H9 (cell line): ENCODE measurements around the gene PGBD5. TPM values are rescaled to one million over a fixed set of nuclear protein-coding genes. Genes with fewer than 3 reads are reported as not detected.
A peak's percentile ranks its signal among the peaks of the same experiment; 100 is the strongest.

ENCODE experiments used
- DNase-seq: peaks from one replicate; pipeline ENCODE4 v3.0.0-alpha.2; 2017
- H2AFZ ChIP-seq: one replicate; pipeline ENCODE4 v1.6.1; 2013; ENCODE audit warnings: mild to moderate bottlenecking, low read length, control low read depth, moderate library complexity
- H2AK5ac ChIP-seq: 2 replicates; pipeline ENCODE4 v1.6.1; 2013; ENCODE audit warnings: low read length, control low read depth, mixed read lengths; ENCODE audit not compliant: insufficient read length
- H2BK120ac ChIP-seq: one replicate; pipeline ENCODE4 v1.6.1; 2013; ENCODE audit warnings: low read depth, mild to moderate bottlenecking, low read length, control low read depth, inconsistent platforms; ENCODE audit not compliant: poor library complexity, severe bottlenecking
- H2BK12ac ChIP-seq: 2 replicates; pipeline ENCODE4 v1.6.1; 2013; ENCODE audit warnings: low read length, control low read depth, mixed read lengths, low read depth; ENCODE audit not compliant: insufficient read length
- H2BK15ac ChIP-seq: 2 replicates; pipeline ENCODE4 v1.6.1; 2013; ENCODE audit warnings: low read depth, low read length, control low read depth
- H2BK20ac ChIP-seq: one replicate; pipeline ENCODE4 v1.6.1; 2013; ENCODE audit warnings: low read depth, mild to moderate bottlenecking, low read length, control low read depth, inconsistent platforms; ENCODE audit not compliant: poor library complexity, severe bottlenecking
- H2BK5ac ChIP-seq: 2 replicates; pipeline ENCODE4 v1.6.1; 2013; ENCODE audit warnings: low read length, control low read depth, mixed read lengths; ENCODE audit not compliant: insufficient read length
- H3K14ac ChIP-seq: 2 replicates; pipeline ENCODE4 v1.6.1; 2013; ENCODE audit warnings: low read length, control low read depth; ENCODE audit not compliant: insufficient read depth
- H3K18ac ChIP-seq: 2 replicates; pipeline ENCODE4 v1.6.1; 2013; ENCODE audit warnings: low read depth, mild to moderate bottlenecking, mixed read lengths, low read length, control low read depth; ENCODE audit not compliant: insufficient read length
- H3K23ac ChIP-seq: 2 replicates; pipeline ENCODE4 v1.6.1; 2013; ENCODE audit warnings: low read length, control low read depth, mixed read lengths, low read depth; ENCODE audit not compliant: insufficient read length
- H3K23me2 ChIP-seq: 2 replicates; pipeline ENCODE4 v1.6.1; 2013; ENCODE audit warnings: low read depth, mild to moderate bottlenecking, mixed read lengths, low read length, control low read depth; ENCODE audit not compliant: insufficient read length, poor library complexity, severe bottlenecking
- H3K27ac ChIP-seq: 2 replicates; pipeline ENCODE4 v1.5.1; 2013; ENCODE audit warnings: low read length, control low read depth, mixed read lengths, low read depth; ENCODE audit not compliant: insufficient read length
- H3K27me3 ChIP-seq: 2 replicates; pipeline ENCODE4 v1.6.1; 2013; ENCODE audit warnings: low read length, control low read depth, inconsistent platforms; ENCODE audit not compliant: insufficient read depth
- H3K4ac ChIP-seq: 2 replicates; pipeline ENCODE4 v1.6.1; 2013; ENCODE audit warnings: low read depth, mild to moderate bottlenecking, control low read depth, inconsistent platforms, low read length, moderate library complexity
- H3K4me1 ChIP-seq: 2 replicates; pipeline ENCODE4 v1.6.1; 2013; ENCODE audit warnings: low read length, control low read depth, inconsistent platforms; ENCODE audit not compliant: insufficient read depth
- H3K4me2 ChIP-seq: 2 replicates; pipeline ENCODE4 v1.6.1; 2013; ENCODE audit warnings: low read length, control low read depth, mixed read lengths; ENCODE audit not compliant: insufficient read length, insufficient read depth
- H3K56ac ChIP-seq: 2 replicates; pipeline ENCODE4 v1.6.1; 2013; ENCODE audit warnings: low read depth, mild to moderate bottlenecking, mixed read lengths, low read length, control low read depth; ENCODE audit not compliant: insufficient read length
- H3K79me1 ChIP-seq: 2 replicates; pipeline ENCODE4 v1.6.1; 2013; ENCODE audit warnings: low read depth, mild to moderate bottlenecking, moderate library complexity, low read length, control low read depth, inconsistent platforms; ENCODE audit not compliant: insufficient read depth, poor library complexity, severe bottlenecking
- H3K79me2 ChIP-seq: 2 replicates; pipeline ENCODE4 v1.6.1; 2013; ENCODE audit warnings: low read length, control low read depth, inconsistent platforms; ENCODE audit not compliant: insufficient read depth
- H3K9ac ChIP-seq: 2 replicates; pipeline ENCODE4 v1.6.1; 2013; ENCODE audit warnings: low read length, control low read depth, mixed read lengths; ENCODE audit not compliant: insufficient read length; ENCODE audit errors: extremely low read depth
- H3K9me3 ChIP-seq: one replicate; pipeline ENCODE4 v1.6.1; 2013; ENCODE audit warnings: low read depth, low read length, inconsistent platforms; ENCODE audit not compliant: control insufficient read depth
- H3T11ph ChIP-seq: one replicate; pipeline ENCODE4 v1.6.1; 2013; ENCODE audit warnings: mild to moderate bottlenecking, low read length, control low read depth, inconsistent platforms
- H4K20me1 ChIP-seq: one replicate; pipeline ENCODE4 v1.6.1; 2013; ENCODE audit not compliant: control insufficient read depth, insufficient read length, insufficient read depth
- H4K5ac ChIP-seq: 2 replicates; pipeline ENCODE4 v1.6.1; 2013; ENCODE audit warnings: low read depth, mild to moderate bottlenecking, mixed read lengths, low read length, control low read depth; ENCODE audit not compliant: insufficient read length
- H4K8ac ChIP-seq: replicated peaks from 2 replicates; pipeline ENCODE4 v1.6.1; 2013; ENCODE audit warnings: low read length, control low read depth, mixed read lengths, low read depth; ENCODE audit not compliant: insufficient read length
- H4K91ac ChIP-seq: 2 replicates; pipeline ENCODE4 v1.6.1; 2013; ENCODE audit warnings: low read depth, mild to moderate bottlenecking, moderate library complexity, mixed read lengths, low read length, control low read depth; ENCODE audit not compliant: insufficient read length
- H3K27ac Mint-ChIP-seq, 3 experiments: 2 replicates in 2 of 3; 3 replicates in 1 of 3; pipeline ENCODE4 v1.8.0; 2020 to 2021; ENCODE audit warnings: mixed read lengths in 3 of 3, mild to moderate bottlenecking in 1 of 3, moderate library complexity in 1 of 3
- H3K27me3 Mint-ChIP-seq: 2 replicates; pipeline ENCODE4 v1.8.0; 2021; ENCODE audit warnings: low read depth, mild to moderate bottlenecking, moderate library complexity, mixed read lengths
- H3K36me3 Mint-ChIP-seq, 3 experiments: 2 replicates in 2 of 3; 3 replicates in 1 of 3; pipeline ENCODE4 v1.8.0; 2020 to 2021; ENCODE audit warnings: low read depth in 3 of 3, mixed read lengths in 3 of 3; ENCODE audit not compliant: insufficient read depth in 1 of 3
- H3K4me1 Mint-ChIP-seq, 2 experiments: 2 replicates each; pipeline ENCODE4 v1.8.0; 2020; ENCODE audit warnings: mixed read lengths in 2 of 2
- H3K4me3 Mint-ChIP-seq, 2 experiments: 2 replicates in 1 of 2; 3 replicates in 1 of 2; pipeline ENCODE4 v1.8.0; 2020 to 2021; ENCODE audit warnings: mild to moderate bottlenecking in 2 of 2, mixed read lengths in 2 of 2, moderate library complexity in 1 of 2
- H3K9me3 Mint-ChIP-seq, 2 experiments: 2 replicates in 1 of 2; 3 replicates in 1 of 2; pipeline ENCODE4 v1.8.0; 2020; ENCODE audit warnings: mild to moderate bottlenecking in 2 of 2, mixed read lengths in 2 of 2, moderate library complexity in 1 of 2
- WGBS: extraction: QIAGEN DNeasy Blood & Tissue Kit; methylation state at CpG from one replicate; pipeline ENCODE4 v1.1.7; 2013; ENCODE audit warnings: missing lambda C conversion rate, low lambda C conversion rate, mixed read lengths; ENCODE audit not compliant: insufficient read length; ENCODE audit errors: extremely low coverage; 5-methylcytosine and 5-hydroxymethylcytosine counted together
- total RNA-seq: library from RNA; stranded (reverse); gene quantifications from 2 replicates; pipeline ENCODE4 v1.2.1, GENCODE V29; 2021
- TF ChIP-seq, protein P1 (sequence below): fragments of 200-600 bp; sonication (generic); conservative IDR thresholded peaks from 3 replicates; pipeline ENCODE4 v1.8.0; 2021; ENCODE audit warnings: antibody characterized with exemption, mild to moderate bottlenecking

The PGBD5 gene
- total RNA-seq, 1 experiment from 2014 or later, result 19.1 TPM

DNA sequence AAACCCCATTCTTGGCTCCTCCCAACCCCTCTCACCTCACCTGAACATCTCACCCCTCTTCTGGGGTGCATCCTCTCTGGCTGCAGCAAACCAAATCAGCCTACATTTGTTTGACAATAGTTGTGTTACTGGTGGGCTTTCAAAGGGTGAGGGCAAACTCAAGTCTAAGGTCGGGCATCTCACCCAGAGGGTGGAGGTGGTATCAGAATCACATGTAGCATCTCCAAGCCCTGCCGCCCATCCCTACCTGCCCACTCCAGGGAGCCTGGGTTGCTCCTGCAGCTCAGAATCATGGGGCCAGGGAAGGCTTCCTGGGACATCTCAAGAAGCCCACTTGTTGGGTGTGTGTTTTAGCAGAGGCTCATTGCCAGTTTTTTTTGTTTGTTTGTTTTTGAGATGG is 35.8 kb downstream of the PGBD5 start:
- Mint-ChIP-seq H3K4me3 (no peak overlapping the region), H3K27me3 (no peaks in the 10 kb centered on the region; the same call in 1 of the 2 replicates), H3K4me1 (peaks cover 35 to 40% of the 10 kb centered on the region in 2 experiments), H3K36me3 (0 out of 7 replicates have a peak, but pooled peaks cover 0 to 4% (median 0%) of the 10 kb centered on the region in 3 experiments), H3K9me3 (no peaks in the 10 kb centered on the region; a peak in 1 of 5 replicates), H3K27ac (peak overlapping the region in 1 of 3 experiments; percentile 31; a peak in 1 of 7 replicates)
- no peak overlapping the region for H3K56ac ChIP-seq
- H2AK5ac ChIP-seq, result no peak overlapping the region
- H4K8ac ChIP-seq, result no peak overlapping the region
- no peak overlapping the region for H3K4me2 ChIP-seq
- no peaks in the 10 kb centered on the region for H4K20me1 ChIP-seq
- H2BK15ac ChIP-seq, result no peak overlapping the region
- no peak overlapping the region for H2AFZ ChIP-seq
- H2BK120ac ChIP-seq, result no peak overlapping the region
- no peak overlapping the region for H4K91ac ChIP-seq
- H3K27ac ChIP-seq, result no peak overlapping the region
- H3K23me2 ChIP-seq, result no peaks in the 10 kb centered on the region
- no peak overlapping the region for H3T11ph ChIP-seq
- H3K14ac ChIP-seq, result no peak overlapping the region
- H3K9me3 ChIP-seq, result no peaks in the 10 kb centered on the region
- H3K4me1 ChIP-seq, result peaks cover 12% of the 10 kb centered on the region
- H3K9ac ChIP-seq, result no peak overlapping the region
- H2BK5ac ChIP-seq, result no peak overlapping the region
- H3K4ac ChIP-seq, result no peak overlapping the region
- no peaks in the 10 kb centered on the region; the same call in 1 of the 2 replicates for H3K79me2 ChIP-seq
- no peaks in the 10 kb centered on the region for H3K27me3 ChIP-seq
- H3K79me1 ChIP-seq, result peaks cover 4% of the 10 kb centered on the region
- no peak overlapping the region for H3K18ac ChIP-seq
- no peak overlapping the region for H2BK12ac ChIP-seq
- no peak overlapping the region for H2BK20ac ChIP-seq
- H4K5ac ChIP-seq, result no peak overlapping the region
- H3K23ac ChIP-seq, result no peak overlapping the region
- TF ChIP-seq, protein P1, sequence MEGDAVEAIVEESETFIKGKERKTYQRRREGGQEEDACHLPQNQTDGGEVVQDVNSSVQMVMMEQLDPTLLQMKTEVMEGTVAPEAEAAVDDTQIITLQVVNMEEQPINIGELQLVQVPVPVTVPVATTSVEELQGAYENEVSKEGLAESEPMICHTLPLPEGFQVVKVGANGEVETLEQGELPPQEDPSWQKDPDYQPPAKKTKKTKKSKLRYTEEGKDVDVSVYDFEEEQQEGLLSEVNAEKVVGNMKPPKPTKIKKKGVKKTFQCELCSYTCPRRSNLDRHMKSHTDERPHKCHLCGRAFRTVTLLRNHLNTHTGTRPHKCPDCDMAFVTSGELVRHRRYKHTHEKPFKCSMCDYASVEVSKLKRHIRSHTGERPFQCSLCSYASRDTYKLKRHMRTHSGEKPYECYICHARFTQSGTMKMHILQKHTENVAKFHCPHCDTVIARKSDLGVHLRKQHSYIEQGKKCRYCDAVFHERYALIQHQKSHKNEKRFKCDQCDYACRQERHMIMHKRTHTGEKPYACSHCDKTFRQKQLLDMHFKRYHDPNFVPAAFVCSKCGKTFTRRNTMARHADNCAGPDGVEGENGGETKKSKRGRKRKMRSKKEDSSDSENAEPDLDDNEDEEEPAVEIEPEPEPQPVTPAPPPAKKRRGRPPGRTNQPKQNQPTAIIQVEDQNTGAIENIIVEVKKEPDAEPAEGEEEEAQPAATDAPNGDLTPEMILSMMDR, result no peak
- no peak for DNase-seq
- WGBS, result no CpG with 5 or more reads among the region's 2 CpGs
